ENCODE data around the gene GALR1.

DNA sequence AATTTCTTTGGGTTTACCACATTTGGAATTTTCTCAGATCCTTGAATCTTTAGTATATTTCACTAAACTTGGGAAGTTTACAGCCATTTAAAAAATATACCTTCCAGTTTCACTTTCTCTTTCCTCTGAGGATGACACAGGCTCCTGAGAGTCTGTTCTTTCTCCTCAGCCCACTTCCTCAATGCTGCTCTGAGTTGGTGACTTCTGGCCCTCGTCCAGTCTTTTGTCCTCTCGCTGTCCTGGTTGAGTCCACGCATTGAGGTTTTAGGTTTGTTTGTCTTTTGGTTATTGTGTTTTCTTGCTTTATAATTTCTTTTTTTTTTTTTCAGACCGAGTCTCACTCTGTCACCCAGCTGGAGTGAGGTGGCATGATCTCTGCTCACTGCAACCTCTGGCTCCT is 40.7 kb upstream of the GALR1 start:
- TF ChIP-seq POLR2A (IDR thresholded peaks at IDR 0.05) (no peak), CTCF (IDR thresholded peaks at IDR 0.05) (no peak)
